H1 (cell line): Measurements from ENCODE around the gene SEPTIN2. TPM values are rescaled to one million over a fixed set of nuclear protein-coding genes. Genes with fewer than 3 reads are reported as not detected.
A peak's percentile ranks its signal among the peaks of the same experiment; 100 is the strongest.

Experiments used
- CTCF ChIA-PET: fragments of 300-600 bp; sonication (Branson Sonifier 250); formaldehyde crosslinking; loops from one replicate; lab custom pipeline; 2021; ENCODE audit not compliant: partially characterized antibody; lab: Charles Lee
- POLR2A ChIA-PET: fragments of 300-600 bp; sonication (Branson Sonifier 250); formaldehyde crosslinking; loops from one replicate; lab custom pipeline; 2021; ENCODE audit warnings: inconsistent platforms; ENCODE audit not compliant: partially characterized antibody; lab: Charles Lee
- DNase-seq, 2 experiments: peaks; one replicate each; pipeline versions ENCODE4 v3.0.0 to v3.0.0-alpha.2; 2010 to 2022; ENCODE audit warnings: low spot score in 2 of 2, low read depth in 1 of 2, mixed read lengths in 1 of 2
- FAIRE-seq: peaks from 2 replicates; lab custom pipeline; 2011; peaks lifted over from hg19 to GRCh38; lab: Jason Lieb, UNC
- H2AFZ ChIP-seq: 2 replicates; pipeline ENCODE4 v1.8.1; 2012; ENCODE audit warnings: low read length, inconsistent platforms
- H2AK5ac ChIP-seq: 2 replicates; pipeline ENCODE4 v1.6.1; 2013; ENCODE audit warnings: low read depth, low read length
- H2BK120ac ChIP-seq: replicated peaks from 2 replicates; pipeline ENCODE3; 2013; ENCODE audit warnings: low read depth, low read length, inconsistent platforms
- H2BK12ac ChIP-seq: 2 replicates; pipeline ENCODE4 v1.6.1; 2013; ENCODE audit warnings: low read depth, low read length
- H2BK15ac ChIP-seq: 2 replicates; pipeline ENCODE4 v1.6.1; 2013; ENCODE audit warnings: low read length
- H2BK20ac ChIP-seq: 2 replicates; pipeline ENCODE4 v1.6.1; 2013; ENCODE audit warnings: low read length
- H2BK5ac ChIP-seq: 2 replicates; pipeline ENCODE4 v1.6.1; 2013; ENCODE audit warnings: low read depth, low read length
- H3K14ac ChIP-seq: 2 replicates; pipeline ENCODE4 v1.6.1; 2013; ENCODE audit warnings: inconsistent platforms; ENCODE audit not compliant: insufficient read length
- H3K18ac ChIP-seq: 2 replicates; pipeline ENCODE4 v1.6.1; 2013; ENCODE audit warnings: low read length; ENCODE audit errors: extremely low read depth
- H3K23ac ChIP-seq: 2 replicates; pipeline ENCODE4 v1.6.1; 2013; ENCODE audit warnings: inconsistent platforms; ENCODE audit not compliant: insufficient read length
- H3K23me2 ChIP-seq: 2 replicates; pipeline ENCODE4 v1.6.1; 2013; ENCODE audit warnings: low read depth, low read length
- H3K27ac ChIP-seq: 2 replicates; pipeline ENCODE4 v1.6.1; 2011; ENCODE audit warnings: low read depth, low read length, inconsistent platforms
- H3K27me3 ChIP-seq, 4 experiments: replicated peaks in 1 of 4; 1 replicate in 1 of 4; 2 replicates in 3 of 4; pipeline versions ENCODE4 v1.6.1 to v1.8.1; 2011 to 2013; ENCODE audit warnings: low read length in 3 of 4, mild to moderate bottlenecking in 3 of 4, inconsistent platforms in 2 of 4, mixed read lengths in 2 of 4, moderate library complexity in 1 of 4; ENCODE audit not compliant: control insufficient read depth in 3 of 4, insufficient read depth in 3 of 4; ENCODE audit errors: extremely low read depth in 1 of 4
- H3K36me3 ChIP-seq, 4 experiments: 2 replicates each; pipeline versions ENCODE4 v1.6.1 to v1.8.1; 2011 to 2013; ENCODE audit warnings: mild to moderate bottlenecking in 4 of 4, low read length in 3 of 4, moderate library complexity in 2 of 4, control low read depth in 1 of 4, inconsistent platforms in 1 of 4; ENCODE audit not compliant: insufficient read depth in 4 of 4, control insufficient read depth in 2 of 4
- H3K4ac ChIP-seq: replicated peaks from 2 replicates; pipeline ENCODE3; 2013; ENCODE audit warnings: low read length, low read depth, mixed read lengths, inconsistent platforms; ENCODE audit not compliant: insufficient read length
- H3K4me1 ChIP-seq, 4 experiments: replicated peaks in 1 of 4; 1 replicate in 1 of 4; 2 replicates in 3 of 4; pipeline versions ENCODE4 v1.6.1 to v1.8.1; 2011 to 2013; ENCODE audit warnings: low read length in 3 of 4, inconsistent platforms in 2 of 4, mixed read lengths in 1 of 4; ENCODE audit not compliant: insufficient read depth in 4 of 4, control insufficient read depth in 3 of 4
- H3K4me2 ChIP-seq, 2 experiments: 2 replicates each; pipeline versions ENCODE4 v1.6.1 to v1.8.1; 2011 to 2013; ENCODE audit warnings: low read depth in 2 of 2, low read length in 2 of 2, control low read depth in 1 of 2, inconsistent platforms in 1 of 2, mild to moderate bottlenecking in 1 of 2; ENCODE audit not compliant: insufficient read depth in 1 of 2
- H3K4me3 ChIP-seq, 4 experiments: fragments of 200-600, 300-600 bp in 1 of 4; sonication (generic), shearing (Covaris generic), sonication (Bioruptor Twin) in 1 of 4; 2 replicates each; pipeline versions ENCODE4 v1.5.1 to v1.8.1; 2011 to 2016; ENCODE audit warnings: low read length in 4 of 4, low read depth in 3 of 4, control low read depth in 2 of 4, inconsistent platforms in 2 of 4, mild to moderate bottlenecking in 2 of 4, mixed read lengths in 1 of 4, moderate library complexity in 1 of 4; ENCODE audit not compliant: insufficient read depth in 2 of 4; ENCODE audit errors: extremely low read depth in 1 of 4
- H3K56ac ChIP-seq: replicated peaks from 2 replicates; pipeline ENCODE3; 2013; ENCODE audit warnings: low read depth, mild to moderate bottlenecking, mixed read lengths, low read length, inconsistent platforms; ENCODE audit not compliant: insufficient read length
- H3K79me1 ChIP-seq: 2 replicates; pipeline ENCODE4 v1.6.1; 2013; ENCODE audit warnings: low read depth, low read length, control low read depth
- H3K79me2 ChIP-seq, 2 experiments: 2 replicates each; pipeline versions ENCODE4 v1.6.1 to v1.8.1; 2012 to 2013; ENCODE audit warnings: low read length in 2 of 2, mild to moderate bottlenecking in 2 of 2, inconsistent platforms in 1 of 2; ENCODE audit not compliant: insufficient read depth in 2 of 2, control insufficient read depth in 1 of 2
- H3K9ac ChIP-seq, 4 experiments: replicated peaks in 1 of 4; 1 replicate in 1 of 4; 2 replicates in 3 of 4; pipeline versions ENCODE4 v1.6.1 to v1.8.1; 2011 to 2013; ENCODE audit warnings: low read depth in 3 of 4, low read length in 3 of 4, control low read depth in 2 of 4, mild to moderate bottlenecking in 2 of 4, moderate library complexity in 2 of 4, inconsistent platforms in 1 of 4; ENCODE audit errors: extremely low read depth in 1 of 4
- H3K9me3 ChIP-seq, 2 experiments: 2 replicates each; pipeline versions ENCODE4 v1.6.1 to v1.8.1; 2012 to 2013; ENCODE audit warnings: mild to moderate bottlenecking in 2 of 2, moderate library complexity in 2 of 2, control low read depth in 1 of 2, inconsistent platforms in 1 of 2, low read depth in 1 of 2, low read length in 1 of 2, mixed read lengths in 1 of 2; ENCODE audit not compliant: insufficient read depth in 2 of 2
- H4K20me1 ChIP-seq, 2 experiments: replicated peaks in 1 of 2; 2 replicates each; pipeline versions ENCODE3 to v1.8.1; 2011 to 2013; ENCODE audit warnings: inconsistent platforms in 2 of 2, low read length in 2 of 2, mild to moderate bottlenecking in 1 of 2; ENCODE audit not compliant: insufficient read depth in 2 of 2, control insufficient read depth in 1 of 2
- H4K5ac ChIP-seq: 2 replicates; pipeline ENCODE4 v1.6.1; 2013; ENCODE audit warnings: low read length, low read depth, mixed read lengths, inconsistent platforms; ENCODE audit not compliant: insufficient read length
- H4K8ac ChIP-seq: 2 replicates; pipeline ENCODE4 v1.8.0; 2013; ENCODE audit warnings: mild to moderate bottlenecking, moderate library complexity, low read length, inconsistent platforms; ENCODE audit not compliant: insufficient read depth; ENCODE audit errors: extremely low read depth
- H4K91ac ChIP-seq: replicated peaks from 2 replicates; pipeline ENCODE3; 2013; ENCODE audit warnings: low read length, mixed read lengths, inconsistent platforms; ENCODE audit not compliant: insufficient read length
- ASH2L ChIP-seq: fragments of 200-600, 300-600 bp; sonication (generic); IDR thresholded peaks from one replicate; pipeline ENCODE4 v1.7.1; 2017; ENCODE audit warnings: low read length
- EP300 ChIP-seq, 2 experiments: IDR thresholded peaks; 1 replicate in 1 of 2; 2 replicates in 1 of 2; pipeline ENCODE4 v1.6.1; 2011 to 2012; ENCODE audit warnings: low read depth in 2 of 2, low read length in 2 of 2, mild to moderate bottlenecking in 2 of 2, borderline replicate concordance in 1 of 2, inconsistent platforms in 1 of 2, moderate library complexity in 1 of 2
- KDM4A ChIP-seq: IDR thresholded peaks from one replicate; pipeline ENCODE4 v1.7.1; 2012; ENCODE audit warnings: low read depth, mild to moderate bottlenecking, moderate library complexity, low read length, inconsistent platforms; ENCODE audit not compliant: severe bottlenecking
- NRF1 ChIP-seq: IDR thresholded peaks from 2 replicates; pipeline ENCODE4 v1.6.1; 2011; ENCODE audit warnings: mild to moderate bottlenecking, low read depth, low read length, improper control_type of control experiment
- SP1 ChIP-seq: IDR thresholded peaks from 2 replicates; pipeline ENCODE4 v1.6.1; 2011; ENCODE audit warnings: low read depth, low read length
- WGBS, 2 experiments: shearing (Covaris generic) in 1 of 2; methylation state at CpG; one replicate each; pipeline versions ENCODE4 v1.1.6 to v1.1.7; 2013 to 2015; ENCODE audit warnings: low lambda C conversion rate in 2 of 2, mixed read lengths in 2 of 2, inconsistent platforms in 1 of 2, low coverage in 1 of 2, missing lambda C conversion rate in 1 of 2; ENCODE audit not compliant: insufficient replicate concordance in 2 of 2, insufficient coverage in 1 of 2, insufficient read length in 1 of 2; ENCODE audit errors: extremely low coverage in 1 of 2, missing lambda C conversion rate in 1 of 2; 5-methylcytosine and 5-hydroxymethylcytosine counted together
- polyA plus RNA-seq, 7 experiments: library from polyadenylated mRNA; depleted of rRNA in 3 of 7; stranded (reverse) in 5 of 7; unstranded in 2 of 7; fragments of >200 nt in 5 of 7; fragments of 200-250 nt in 2 of 7; gene quantifications; 1 replicate in 5 of 7; 2 replicates in 1 of 7; 4 replicates in 1 of 7; pipeline versions ENCODE4 v1.2.1 to v1.2.3, GENCODE V29; 2011 to 2013; ENCODE audit warnings: missing spikeins in 2 of 7, mixed read lengths in 2 of 7
- total RNA-seq: library from RNA; stranded (reverse); fragmentation: NEBNext Ultra II Directional; extraction: Animal tissue kit (Norgen Biotek cat#: 25700); gene quantifications from 2 replicates; pipeline ENCODE4 v1.2.1, GENCODE V29; 2021

Gene SEPTIN2
- total and polyA plus RNA-seq, 2 of the 8 experiments (the other 6 are each of a cell fraction or from before 2014, with no cell fraction given): 392 to 650 TPM

DNA sequence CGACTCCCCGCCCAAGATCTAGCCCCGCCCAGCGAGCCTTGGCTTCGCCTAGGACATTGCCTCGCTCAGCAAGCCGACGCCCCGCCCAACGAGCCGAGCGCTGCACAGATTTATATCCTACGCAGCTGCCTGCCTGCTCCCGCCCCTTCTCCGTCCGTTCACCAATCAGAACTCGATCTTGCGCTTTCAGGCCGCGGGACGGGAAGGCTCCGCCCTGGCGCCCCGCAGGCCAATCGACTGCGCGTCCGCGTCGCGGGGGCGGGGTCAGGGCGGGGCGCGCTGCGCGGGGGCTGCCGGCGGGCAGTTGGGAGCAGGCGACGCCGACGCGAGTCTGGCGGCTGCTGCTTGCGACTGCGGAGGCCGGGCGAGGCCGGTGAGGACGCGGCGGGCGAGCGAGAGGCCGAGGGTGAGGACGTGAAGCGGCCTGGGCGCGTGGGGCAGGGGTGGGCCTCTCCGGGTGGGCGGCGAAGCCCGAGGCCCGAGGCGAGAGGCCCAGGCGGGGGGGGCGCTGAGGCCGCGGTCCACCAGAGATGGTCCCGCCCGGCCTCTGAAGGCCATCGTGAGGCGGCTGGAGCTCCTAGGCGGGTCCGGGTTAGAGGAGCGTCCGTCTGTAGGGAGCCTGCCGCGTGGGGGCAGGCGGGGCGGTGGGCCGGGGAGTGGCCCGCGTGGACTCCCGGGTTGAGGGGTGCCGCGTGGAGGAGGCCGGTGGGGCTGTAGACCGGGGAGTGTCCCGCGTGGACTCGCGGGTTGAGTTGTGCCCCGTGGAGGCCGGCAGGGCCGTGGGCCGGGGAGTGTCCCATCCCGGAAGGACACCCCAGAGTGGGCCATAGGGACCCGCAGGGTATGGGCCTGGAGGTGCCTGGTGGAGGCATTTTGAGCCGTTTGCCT is 40.5 kb downstream of the SEPTIN2 start, which contains the start of gene FARP2:
TSS of gene FARP2 (plus strand) at position 303 of the 888 bp plus-strand sequence. CDS start 16,823 bp downstream, outside the sequence.
- Histone ChIP-seq H3K36me3 (peaks cover 5 to 30% (median 21%) of the 10 kb centered on the region in 4 experiments), H3K23me2 (peaks cover 9% of the 10 kb centered on the region), H3K4me3 (peak within 1 kb of the TSS; percentile 66 to 85 (median 74)), H2BK5ac (peak within 1 kb of the TSS; percentile 56), H3K9ac (peak within 1 kb of the TSS; percentile 49 to 79 (median 54)), H3K4me1 (peaks cover 1 to 10% (median 7%) of the 10 kb centered on the region in 4 experiments; a peak in 6 of 7 replicates), H3K4ac (no peak within 1 kb of the TSS), H4K91ac (no peak within 1 kb of the TSS), H3K79me2 (peaks cover 0 to 45% of the 10 kb centered on the region in 2 experiments; a peak in 3 of 4 replicates), H2BK15ac (no peak within 1 kb of the TSS), H3K18ac (peak within 1 kb of the TSS; percentile 64), H3K14ac (no peak within 1 kb of the TSS), H3K27ac (peak within 1 kb of the TSS; percentile 73), H4K8ac (peak within 1 kb of the TSS; percentile 88), H2AK5ac (no peak within 1 kb of the TSS), H3K9me3 (no peaks in the 10 kb centered on the region), H4K5ac (peak within 1 kb of the TSS; percentile 32), H2BK12ac (no peak within 1 kb of the TSS), H3K23ac (no peak within 1 kb of the TSS), H2BK120ac (no peak within 1 kb of the TSS), H4K20me1 (peaks cover 5 to 12% of the 10 kb centered on the region in 2 experiments), H2BK20ac (no peak within 1 kb of the TSS), H3K4me2 (peak within 1 kb of the TSS; percentile 82 to 98), H3K79me1 (peaks cover 7% of the 10 kb centered on the region; the same call in 1 of the 2 replicates), H3K27me3 (no peaks in the 10 kb centered on the region), H3K56ac (no peak within 1 kb of the TSS), H2AFZ (no peak within 1 kb of the TSS)
- WGBS, 2 experiments: 2% methylated on average over 35 of the region's 101 CpGs; no CpG with 5 or more reads in 1 of the 2 experiments
- FAIRE-seq (no peak), DNase-seq (peak; percentile 96 to 97)
- ChIA-PET POLR2A (interaction anchor here (1.4 to 1.7 kb wide), 2 partner anchors 16 to 41 kb away, joined by 6 to 7 read pairs; partner anchors contain the start of genes HDLBP and SEPTIN2), CTCF (interaction anchor here (0.8 kb wide), 1 partner anchor 513 kb away, joined by 3 read pairs; no protein-coding TSS in a partner anchor)
- TF ChIP-seq EP300 (IDR thresholded peaks at IDR 0.05; ENCODE audit: borderline replicate concordance in 1 of 2, low read depth in 2 of 2, low read length in 2 of 2) (no peak), KDM4A (peak; percentile 60), NRF1 (no peak), ASH2L (no peak), SP1 (peak; percentile 57; the same call in 1 of the 2 replicates)
